B cell (primary cell): Measurements from ENCODE around the gene MAN2A2. TPM values are rescaled to one million over a fixed set of nuclear protein-coding genes. Genes with fewer than 3 reads are reported as not detected.

Experiments
- ATAC-seq: fragments of 200-7000 bp; cut with Tn5 transposase; one replicate; pipeline ENCODE4 v1.10.0; 2021; ENCODE audit warnings: low read depth, mild to moderate bottlenecking, moderate number of reproducible peaks, moderate library complexity
- CTCF ChIA-PET: fragments of 350-600 bp; sonication (Branson Sonifier 250); formaldehyde crosslinking; loops from one replicate; lab custom pipeline; 2021; ENCODE audit warnings: antibody characterized with exemption, inconsistent platforms; lab: Charles Lee
- POLR2A ChIA-PET: fragments of 350-600 bp; sonication (Branson Sonifier 250); formaldehyde crosslinking; loops from one replicate; lab custom pipeline; 2021; ENCODE audit warnings: antibody characterized with exemption; lab: Charles Lee
- DNase-seq: peaks from one replicate; pipeline ENCODE4 v3.0.0; 2013
- H2AFZ ChIP-seq: 2 replicates; pipeline ENCODE4 v1.6.1; 2012; ENCODE audit warnings: mild to moderate bottlenecking, low read depth, low read length; ENCODE audit not compliant: insufficient read depth, poor library complexity, severe bottlenecking
- H3K27ac ChIP-seq, 2 donors: 1 replicate in 1 of 2; 2 replicates in 1 of 2; pipeline ENCODE4 v1.5.1; 2012 to 2013; ENCODE audit warnings: low read length in 2 of 2, mild to moderate bottlenecking in 2 of 2, moderate library complexity in 1 of 2
- H3K27me3 ChIP-seq, 4 experiments: fragments of 200-600 bp in 1 of 4; sonication (generic) in 1 of 4; replicated peaks in 1 of 4; 1 replicate in 2 of 4; 2 replicates in 2 of 4; pipeline versions ENCODE4 v1.6.1 to v1.7.0; 2013 to 2016; ENCODE audit warnings: low read length in 3 of 4, mild to moderate bottlenecking in 2 of 4, mixed read lengths in 1 of 4, moderate library complexity in 1 of 4; ENCODE audit not compliant: insufficient read depth in 4 of 4, control insufficient read depth in 3 of 4; ENCODE audit errors: control extremely low read depth in 1 of 4
- H3K36me3 ChIP-seq, 2 experiments: replicated peaks in 1 of 2; 1 replicate in 1 of 2; 2 replicates in 1 of 2; pipeline versions ENCODE4 v1.6.1 to v1.7.1; 2013; ENCODE audit warnings: low read length in 1 of 2; ENCODE audit not compliant: insufficient read depth in 2 of 2, control insufficient read depth in 1 of 2; ENCODE audit errors: control extremely low read depth in 1 of 2, extremely low read depth in 1 of 2
- H3K4me1 ChIP-seq, 2 donors: fragments of 200-600 bp in 1 of 2; sonication (generic) in 1 of 2; 1 replicate in 1 of 2; 2 replicates in 1 of 2; pipeline versions ENCODE4 v1.5.1 to v1.6.1; 2013 to 2017; ENCODE audit warnings: low read length in 2 of 2; ENCODE audit not compliant: control insufficient read depth in 2 of 2, insufficient read depth in 2 of 2
- H3K4me2 ChIP-seq: replicated peaks from 2 replicates; pipeline ENCODE3; 2012; ENCODE audit warnings: mild to moderate bottlenecking, low read depth, low read length; ENCODE audit not compliant: poor library complexity, severe bottlenecking
- H3K4me3 ChIP-seq, 5 experiments: fragments of 200-600 bp in 1 of 5; sonication (generic) in 1 of 5; 1 replicate in 3 of 5; 2 replicates in 2 of 5; pipeline versions ENCODE4 v1.5.1 to v1.7.0; 2011 to 2016; ENCODE audit warnings: low read length in 4 of 5, mild to moderate bottlenecking in 4 of 5, low read depth in 2 of 5, control low read depth in 1 of 5, moderate library complexity in 1 of 5; ENCODE audit not compliant: insufficient read depth in 1 of 5; ENCODE audit errors: control extremely low read depth in 1 of 5, extremely low read depth in 1 of 5
- H3K79me2 ChIP-seq: fragments of 200-600 bp; sonication (generic); one replicate; pipeline ENCODE4 v1.6.0; 2016; ENCODE audit warnings: low read length; ENCODE audit not compliant: control insufficient read depth, insufficient read depth
- H3K9ac ChIP-seq: fragments of 200-600 bp; sonication (generic); 2 replicates; pipeline ENCODE4 v1.6.1; 2017; ENCODE audit warnings: mild to moderate bottlenecking, low read length, moderate library complexity
- H3K9me3 ChIP-seq, 3 donors: one replicate each; pipeline versions ENCODE4 v1.6.1 to v1.7.1; 2013; ENCODE audit warnings: low read length in 2 of 3; ENCODE audit not compliant: control insufficient read depth in 2 of 3, insufficient read depth in 1 of 3; ENCODE audit errors: control extremely low read depth in 1 of 3
- H4K20me1 ChIP-seq: 2 replicates; pipeline ENCODE4 v1.6.0; 2012; ENCODE audit warnings: mild to moderate bottlenecking, low read length; ENCODE audit not compliant: insufficient read depth, control insufficient read depth, poor library complexity, severe bottlenecking
- H3K27ac Mint-ChIP-seq: one replicate; pipeline ENCODE4 v1.8.0; 2021; ENCODE audit warnings: mixed read lengths
- H3K27me3 Mint-ChIP-seq: one replicate; pipeline ENCODE4 v1.8.0; 2021; ENCODE audit warnings: mixed read lengths
- H3K4me1 Mint-ChIP-seq: one replicate; pipeline ENCODE4 v1.8.0; 2021; ENCODE audit warnings: mixed read lengths
- H3K4me3 Mint-ChIP-seq: one replicate; pipeline ENCODE4 v1.8.0; 2021; ENCODE audit warnings: mixed read lengths
- H3K9me3 Mint-ChIP-seq: one replicate; pipeline ENCODE4 v1.8.0; 2022; ENCODE audit warnings: mixed read lengths; ENCODE audit not compliant: insufficient read depth
- WGBS: methylation state at CpG from one replicate; pipeline ENCODE4 v1.1.5; 2013; ENCODE audit warnings: missing lambda C conversion rate; ENCODE audit not compliant: insufficient coverage; 5-methylcytosine and 5-hydroxymethylcytosine counted together
- intact Hi-C: fragments of 100-400 bp; cut with micrococcal nuclease; formaldehyde crosslinking; loops from one replicate; pipeline ENCODE4 v1.10.0; 2022
- polyA plus RNA-seq: library from polyadenylated mRNA; depleted of rRNA; stranded (reverse); fragments of >200 nt; gene quantifications from 2 replicates; pipeline ENCODE4 v1.2.3, GENCODE V29; 2012
- total RNA-seq, 2 donors: library from RNA; stranded (reverse); fragments of 120-200 nt in 1 of 2; gene quantifications; 1 replicate in 1 of 2; 2 replicates in 1 of 2; pipeline versions ENCODE4 v1.2.3 to v1.2.4, GENCODE V29; 2013 to 2022
- TF ChIP-seq, protein P1 (sequence below): fragments of 200-600 bp; IDR thresholded peaks from one replicate; pipeline ENCODE4 v1.8.0; 2022; ENCODE audit warnings: antibody characterized with exemption, mild to moderate bottlenecking

The MAN2A2 gene
- total and polyA plus RNA-seq, 2 donors (not counting 1 experiment from before 2014, with no cell fraction given) = 180 to 234 TPM

DNA sequence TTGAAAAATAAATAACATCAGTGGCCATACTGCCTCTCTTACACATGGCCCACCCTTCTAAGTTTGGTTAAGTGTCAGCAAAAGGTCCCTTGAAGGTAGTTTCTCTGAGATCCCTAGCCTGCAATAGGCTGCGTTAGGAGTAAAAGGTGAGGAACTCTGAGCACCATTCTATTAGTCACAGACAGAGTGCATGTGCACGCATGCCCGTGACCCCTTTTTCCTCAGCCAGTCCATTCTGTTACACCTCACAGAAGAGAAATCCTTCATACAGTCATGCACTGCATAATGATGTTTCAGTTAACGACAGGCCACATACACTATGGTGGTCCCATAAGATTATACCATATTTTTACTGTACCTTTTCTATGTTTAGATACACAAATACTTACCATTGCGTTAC lies 64.1 kb downstream of the MAN2A2 start:
- H4K20me1 ChIP-seq = no peaks in the 10 kb centered on the region
- Mint-ChIP-seq H3K4me3 (no peak overlapping the region), H3K4me1 (no peaks in the 10 kb centered on the region), H3K9me3 (no peaks in the 10 kb centered on the region), H3K27ac (no peak overlapping the region), H3K27me3 (no peaks in the 10 kb centered on the region)
- H3K27ac ChIP-seq = no peak overlapping the region
- H3K4me1 ChIP-seq = no peaks in the 10 kb centered on the region
- DNase-seq (no peak), ATAC-seq (no peak)
- H3K9me3 ChIP-seq = no peaks in the 10 kb centered on the region
- POLR2A ChIA-PET = no interaction called here
- no peak overlapping the region for H3K9ac ChIP-seq
- intact Hi-C loops = no loop called here
- H3K4me2 ChIP-seq = no peak overlapping the region
- H3K27me3 ChIP-seq = no peaks in the 10 kb centered on the region
- 100% methylated on average over 4 of the region's 5 CpGs for WGBS
- H3K79me2 ChIP-seq = no peaks in the 10 kb centered on the region
- H2AFZ ChIP-seq = no peak overlapping the region
- CTCF ChIA-PET = interaction anchor here (1.7 kb wide), 1 partner anchor 13 kb away, joined by 7 read pairs; the partner anchor contains the start of gene RCCD1
- peaks cover 0 to 24% of the 10 kb centered on the region in 2 experiments for H3K36me3 ChIP-seq
- no peak overlapping the region for H3K4me3 ChIP-seq
- TF ChIP-seq, protein P1, sequence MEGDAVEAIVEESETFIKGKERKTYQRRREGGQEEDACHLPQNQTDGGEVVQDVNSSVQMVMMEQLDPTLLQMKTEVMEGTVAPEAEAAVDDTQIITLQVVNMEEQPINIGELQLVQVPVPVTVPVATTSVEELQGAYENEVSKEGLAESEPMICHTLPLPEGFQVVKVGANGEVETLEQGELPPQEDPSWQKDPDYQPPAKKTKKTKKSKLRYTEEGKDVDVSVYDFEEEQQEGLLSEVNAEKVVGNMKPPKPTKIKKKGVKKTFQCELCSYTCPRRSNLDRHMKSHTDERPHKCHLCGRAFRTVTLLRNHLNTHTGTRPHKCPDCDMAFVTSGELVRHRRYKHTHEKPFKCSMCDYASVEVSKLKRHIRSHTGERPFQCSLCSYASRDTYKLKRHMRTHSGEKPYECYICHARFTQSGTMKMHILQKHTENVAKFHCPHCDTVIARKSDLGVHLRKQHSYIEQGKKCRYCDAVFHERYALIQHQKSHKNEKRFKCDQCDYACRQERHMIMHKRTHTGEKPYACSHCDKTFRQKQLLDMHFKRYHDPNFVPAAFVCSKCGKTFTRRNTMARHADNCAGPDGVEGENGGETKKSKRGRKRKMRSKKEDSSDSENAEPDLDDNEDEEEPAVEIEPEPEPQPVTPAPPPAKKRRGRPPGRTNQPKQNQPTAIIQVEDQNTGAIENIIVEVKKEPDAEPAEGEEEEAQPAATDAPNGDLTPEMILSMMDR = no peak

DNA sequence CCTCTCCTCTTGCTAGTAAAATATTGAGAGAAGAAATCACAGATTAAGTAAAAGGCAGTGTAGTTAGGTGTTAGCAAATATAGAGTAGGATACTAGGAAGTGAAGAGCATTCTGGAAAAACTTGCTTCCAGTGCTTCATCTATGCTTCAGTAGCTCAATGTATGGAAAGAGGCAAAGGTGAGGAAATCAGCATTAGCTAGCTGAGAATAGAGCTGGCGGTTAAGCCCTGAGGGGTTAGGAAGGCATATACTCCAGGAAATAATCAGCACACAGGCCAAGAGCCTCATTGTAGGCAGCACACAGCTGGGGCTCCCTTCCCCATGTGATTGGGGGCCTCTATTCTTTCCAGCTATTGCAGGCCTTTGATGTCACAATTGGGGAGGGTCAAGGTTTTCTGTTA lies 65.3 kb downstream of the MAN2A2 start:
- no peak overlapping the region for H3K9ac ChIP-seq
- DNase-seq = no peak
- H3K36me3 ChIP-seq = peaks cover 0 to 17% of the 10 kb centered on the region in 2 experiments
- H3K27ac ChIP-seq = no peak overlapping the region
- H3K9me3 Mint-ChIP-seq = no peaks in the 10 kb centered on the region
- no peaks in the 10 kb centered on the region for H3K9me3 ChIP-seq
- WGBS = 100% methylated on average over 1 of the region's 1 CpG
- no peak overlapping the region for H3K4me3 Mint-ChIP-seq
- no peak overlapping the region for H3K4me2 ChIP-seq
- ATAC-seq = no peak
- H2AFZ ChIP-seq = no peak overlapping the region
- no peaks in the 10 kb centered on the region for H3K27me3 Mint-ChIP-seq
- H3K27me3 ChIP-seq = no peaks in the 10 kb centered on the region
- intact Hi-C loops = no loop called here
- H3K79me2 ChIP-seq = no peaks in the 10 kb centered on the region
- H3K4me1 ChIP-seq = no peaks in the 10 kb centered on the region
- TF ChIP-seq, protein P1 = no peak
- no peak overlapping the region for H3K27ac Mint-ChIP-seq
- H4K20me1 ChIP-seq = no peaks in the 10 kb centered on the region
- H3K4me3 ChIP-seq = no peak overlapping the region
- ChIA-PET POLR2A (no interaction called here), CTCF (interaction anchor here (1.0 to 1.8 kb wide), 2 partner anchors 12 to 13 kb away, joined by 4 to 8 read pairs; no protein-coding TSS in a partner anchor)
- no peaks in the 10 kb centered on the region for H3K4me1 Mint-ChIP-seq
